CD14-positive monocyte (primary cell): ENCODE measurements around the gene CEP170B. TPM values are rescaled to one million over a fixed set of nuclear protein-coding genes. Genes with fewer than 3 reads are reported as not detected.

Experiments
- DNase-seq, 3 donors: peaks; one replicate each; pipeline ENCODE4 v3.0.0-alpha.2; 2011 to 2022
- H2AFZ ChIP-seq: 2 replicates; pipeline ENCODE4 v1.6.0; 2012; ENCODE audit warnings: mild to moderate bottlenecking, low read depth, low read length, inconsistent platforms; ENCODE audit not compliant: insufficient read depth, poor library complexity, severe bottlenecking
- H3K27ac ChIP-seq, 2 donors: 1 replicate in 1 of 2; 2 replicates in 1 of 2; pipeline ENCODE4 v1.5.1; 2012 to 2013; ENCODE audit warnings: low read length in 2 of 2, control low read depth in 1 of 2, inconsistent platforms in 1 of 2, low read depth in 1 of 2, mild to moderate bottlenecking in 1 of 2
- H3K27me3 ChIP-seq, 2 donors: one replicate each; pipeline versions ENCODE4 v1.6.0 to v1.6.1; 2011 to 2013; ENCODE audit warnings: low read length in 2 of 2; ENCODE audit not compliant: control insufficient read depth in 2 of 2, insufficient read depth in 2 of 2
- H3K36me3 ChIP-seq, 2 donors: replicated peaks in 1 of 2; 1 replicate in 1 of 2; 2 replicates in 1 of 2; pipeline versions ENCODE4 v1.5.1 to v1.6.1; 2012 to 2013; ENCODE audit warnings: low read length in 2 of 2, control low read depth in 1 of 2, inconsistent platforms in 1 of 2, mild to moderate bottlenecking in 1 of 2; ENCODE audit not compliant: insufficient read depth in 2 of 2, control insufficient read depth in 1 of 2
- H3K4me1 ChIP-seq, 2 donors: 1 replicate in 1 of 2; 2 replicates in 1 of 2; pipeline versions ENCODE4 v1.5.1 to v1.6.1; 2012 to 2013; ENCODE audit warnings: low read length in 2 of 2, control low read depth in 1 of 2, inconsistent platforms in 1 of 2, mild to moderate bottlenecking in 1 of 2, moderate library complexity in 1 of 2; ENCODE audit not compliant: insufficient read depth in 2 of 2, control insufficient read depth in 1 of 2
- H3K4me2 ChIP-seq: replicated peaks from 2 replicates; pipeline ENCODE3; 2012; ENCODE audit warnings: low read length, moderate library complexity, mild to moderate bottlenecking; ENCODE audit not compliant: poor library complexity, severe bottlenecking; ENCODE audit errors: extremely low read depth
- H3K4me3 ChIP-seq, 3 experiments: fragments of 200-600 bp in 1 of 3; sonication (generic) in 1 of 3; replicated peaks in 1 of 3; 1 replicate in 2 of 3; 2 replicates in 1 of 3; pipeline ENCODE4 v1.5.1; 2011 to 2013; ENCODE audit warnings: low read length in 3 of 3, mild to moderate bottlenecking in 3 of 3, control low read depth in 2 of 3, low read depth in 2 of 3, inconsistent platforms in 1 of 3, moderate library complexity in 1 of 3
- H3K79me2 ChIP-seq: 2 replicates; pipeline ENCODE4 v1.6.0; 2012; ENCODE audit warnings: mild to moderate bottlenecking, control low read depth, inconsistent platforms, low read length, moderate library complexity; ENCODE audit not compliant: insufficient read depth
- H3K9ac ChIP-seq: 2 replicates; pipeline ENCODE4 v1.6.0; 2017; ENCODE audit warnings: low read length, mild to moderate bottlenecking; ENCODE audit not compliant: insufficient read depth, poor library complexity, severe bottlenecking
- H3K9me3 ChIP-seq, 2 donors: replicated peaks in 1 of 2; 1 replicate in 1 of 2; 2 replicates in 1 of 2; pipeline versions ENCODE4 v1.5.1 to v1.6.1; 2012 to 2013; ENCODE audit warnings: low read length in 2 of 2, control low read depth in 1 of 2; ENCODE audit not compliant: control insufficient read depth in 1 of 2, insufficient read depth in 1 of 2
- H4K20me1 ChIP-seq: 2 replicates; pipeline ENCODE4 v1.6.0; 2012; ENCODE audit warnings: mild to moderate bottlenecking, low read length, control low read depth, moderate library complexity; ENCODE audit not compliant: insufficient read depth
- H3K27ac Mint-ChIP-seq, 7 donors: one replicate each; pipeline ENCODE4 v1.8.0; 2020; ENCODE audit warnings: mild to moderate bottlenecking in 7 of 7, mixed read lengths in 7 of 7, moderate library complexity in 6 of 7, inconsistent platforms in 2 of 7
- H3K27me3 Mint-ChIP-seq, 3 donors: one replicate each; pipeline ENCODE4 v1.8.0; 2021 to 2022; ENCODE audit warnings: low read depth in 3 of 3, mild to moderate bottlenecking in 3 of 3, mixed read lengths in 3 of 3, moderate library complexity in 3 of 3, inconsistent platforms in 1 of 3
- H3K36me3 Mint-ChIP-seq, 2 donors: one replicate each; pipeline ENCODE4 v1.8.0; 2020; ENCODE audit warnings: mixed read lengths in 2 of 2, inconsistent platforms in 1 of 2, mild to moderate bottlenecking in 1 of 2
- H3K4me1 Mint-ChIP-seq: one replicate; pipeline ENCODE4 v1.8.0; 2020; ENCODE audit warnings: mild to moderate bottlenecking, mixed read lengths
- H3K4me3 Mint-ChIP-seq, 2 donors: one replicate each; pipeline ENCODE4 v1.8.0; 2020; ENCODE audit warnings: mild to moderate bottlenecking in 2 of 2, mixed read lengths in 2 of 2, moderate library complexity in 1 of 2
- H3K9me3 Mint-ChIP-seq, 7 donors: one replicate each; pipeline ENCODE4 v1.8.0; 2020 to 2022; ENCODE audit warnings: mixed read lengths in 7 of 7, mild to moderate bottlenecking in 6 of 7, moderate library complexity in 6 of 7, inconsistent platforms in 2 of 7
- CTCF ChIP-seq: fragments of 200-600 bp; IDR thresholded peaks from one replicate; pipeline ENCODE4 v1.8.0; 2022; ENCODE audit warnings: antibody characterized with exemption, mild to moderate bottlenecking
- WGBS: methylation state at CpG from one replicate; pipeline ENCODE4 v1.1.5; 2013; ENCODE audit warnings: missing lambda C conversion rate; ENCODE audit not compliant: insufficient coverage; 5-methylcytosine and 5-hydroxymethylcytosine counted together
- intact Hi-C, 2 donors: fragments of 100-400 bp; cut with micrococcal nuclease; formaldehyde crosslinking; loops; one replicate each; pipeline versions ENCODE4 v1.15.0 to v1.15.1; 2023
- polyA plus RNA-seq, 3 donors: library from polyadenylated mRNA; depleted of rRNA in 1 of 3; unstranded in 2 of 3; stranded (reverse) in 1 of 3; fragments of 300-500 nt in 2 of 3; fragments of >200 nt in 1 of 3; fragmentation: Illumina TruSeq in 2 of 3; gene quantifications; 1 replicate in 2 of 3; 2 replicates in 1 of 3; pipeline ENCODE4 v1.2.3, GENCODE V29; 2012 to 2021

Gene CEP170B
- polyA plus RNA-seq, 3 donors = 0.09 TPM; not detected in 2

DNA sequence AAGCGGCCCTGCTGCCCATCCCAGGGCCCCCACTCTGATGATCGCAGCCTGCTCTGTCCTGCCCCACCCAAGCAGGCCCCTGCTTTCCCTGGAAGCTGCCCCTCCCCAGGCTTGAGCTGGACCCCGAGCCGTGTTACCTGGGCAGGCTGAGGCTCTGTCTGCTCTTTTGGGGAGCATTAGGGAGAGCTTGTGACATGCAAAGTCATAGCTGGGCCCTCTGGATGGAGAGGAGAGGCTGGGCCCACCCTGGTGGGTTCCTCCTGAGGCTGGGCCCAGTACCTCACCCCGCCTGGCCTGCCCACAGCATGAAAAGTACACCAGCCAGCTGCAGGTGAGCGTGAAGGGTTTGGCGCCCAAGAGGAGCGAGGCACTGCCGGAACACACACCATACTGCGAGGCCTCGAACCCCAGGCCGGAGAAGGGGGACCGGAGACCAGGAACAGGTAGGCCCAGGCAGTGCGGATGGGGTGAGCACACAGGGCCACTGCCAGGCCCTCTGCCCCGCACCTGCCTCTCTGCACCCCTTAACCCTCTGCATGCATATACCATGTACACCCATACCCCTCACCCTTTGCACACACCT, 15.0 kb downstream of the CEP170B start:
- no peak for TF ChIP-seq CTCF
- Histone ChIP-seq H3K27me3 (no peaks in the 10 kb centered on the region), H3K27ac (no peak overlapping the region), H3K79me2 (no peaks in the 10 kb centered on the region), H3K9ac (no peak overlapping the region), H2AFZ (no peak overlapping the region), H3K4me2 (no peak overlapping the region), H3K9me3 (peaks cover 0 to 2% of the 10 kb centered on the region in 2 donors), H3K4me1 (no peaks in the 10 kb centered on the region), H4K20me1 (no peaks in the 10 kb centered on the region), H3K4me3 (no peak overlapping the region), H3K36me3 (no peaks in the 10 kb centered on the region)
- DNase-seq = no peak
- intact Hi-C loops = no loop called here
- H3K4me1 Mint-ChIP-seq = no peaks in the 10 kb centered on the region
- no peaks in the 10 kb centered on the region for H3K36me3 Mint-ChIP-seq
- no peak overlapping the region for H3K27ac Mint-ChIP-seq
- peaks cover 0 to 5% (median 0%) of the 10 kb centered on the region in 7 donors for H3K9me3 Mint-ChIP-seq
- WGBS = 95% methylated on average over 14 of the region's 15 CpGs
- H3K27me3 Mint-ChIP-seq = peaks cover 6 to 7% (median 7%) of the 10 kb centered on the region in 3 donors
- H3K4me3 Mint-ChIP-seq = no peak overlapping the region

DNA sequence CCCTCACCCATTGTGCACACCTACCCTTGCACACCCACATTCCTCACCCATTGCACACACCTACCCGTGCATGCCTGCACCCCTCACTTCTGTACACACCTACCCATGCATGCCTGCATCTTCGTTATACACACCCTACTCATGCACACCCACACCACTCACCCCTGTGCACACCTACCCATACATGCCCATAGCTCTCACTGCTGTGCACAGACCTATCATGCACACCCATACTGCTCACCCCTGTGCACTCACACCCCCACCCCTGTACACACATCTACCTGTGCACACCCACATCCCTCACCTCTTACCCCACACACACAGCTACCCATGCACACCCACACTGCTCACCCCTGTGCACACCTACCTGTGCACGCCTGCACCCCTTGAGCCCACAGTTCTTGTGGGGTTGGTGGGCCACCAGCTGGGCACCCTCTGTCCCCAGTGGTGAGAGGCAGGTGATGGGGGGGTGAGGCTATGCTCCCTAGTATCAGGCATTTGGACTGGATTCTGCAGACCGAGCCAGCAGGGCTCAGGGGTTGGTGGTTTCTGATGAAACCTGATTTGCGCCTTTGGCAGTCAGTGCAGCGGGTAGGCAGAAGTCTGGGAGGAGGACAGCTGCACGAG, 15.6 kb downstream of the CEP170B start:
- no peaks in the 10 kb centered on the region for H3K36me3 ChIP-seq
- no peak overlapping the region for H3K9ac ChIP-seq
- WGBS = 82% methylated on average over 6 of the region's 7 CpGs
- no peaks in the 10 kb centered on the region for H3K36me3 Mint-ChIP-seq
- H3K27ac ChIP-seq = no peak overlapping the region
- no peak overlapping the region for H3K4me3 ChIP-seq
- H3K4me3 Mint-ChIP-seq = no peak overlapping the region
- H3K9me3 ChIP-seq = peaks cover 0 to 2% of the 10 kb centered on the region in 2 donors
- no peaks in the 10 kb centered on the region for H3K79me2 ChIP-seq
- no peak for DNase-seq
- peaks cover 5 to 8% (median 7%) of the 10 kb centered on the region in 3 donors for H3K27me3 Mint-ChIP-seq
- no peak overlapping the region for H3K4me2 ChIP-seq
- no peak overlapping the region for H2AFZ ChIP-seq
- peak overlapping the region in 1 of 7 donors; percentile 25 for H3K27ac Mint-ChIP-seq
- H4K20me1 ChIP-seq = no peaks in the 10 kb centered on the region
- H3K4me1 Mint-ChIP-seq = no peaks in the 10 kb centered on the region
- H3K27me3 ChIP-seq = no peaks in the 10 kb centered on the region
- H3K4me1 ChIP-seq = no peaks in the 10 kb centered on the region
- TF ChIP-seq CTCF = no peak
- peaks cover 0 to 5% (median 0%) of the 10 kb centered on the region in 7 donors for H3K9me3 Mint-ChIP-seq
- intact Hi-C loops = no loop called here
